GM23338 (cell line): ENCODE data around the gene OR2M5.

Experiments
- CREB1 ChIP-seq: fragments of 250-450 bp; sonication (Bioruptor Pico); IDR thresholded peaks from 2 replicates; pipeline ENCODE4 v1.5.0; 2020; ENCODE audit warnings: low read depth, mild to moderate bottlenecking, moderate library complexity
- EZH2 ChIP-seq: fragments of 200-600 bp; sonication (generic); IDR thresholded peaks from one replicate; pipeline ENCODE4 v1.8.0; 2017; ENCODE audit warnings: antibody characterized with exemption, mild to moderate bottlenecking, low read depth; ENCODE audit not compliant: unreplicated experiment
- EZH2phosphoT487 ChIP-seq: fragments of 200-600 bp; sonication (generic); IDR thresholded peaks from one replicate; pipeline ENCODE4 v1.8.1; 2018; ENCODE audit warnings: antibody characterized with exemption; ENCODE audit not compliant: unreplicated experiment
- JUNB ChIP-seq: IDR thresholded peaks from one replicate; pipeline ENCODE4 v1.6.1; 2016; ENCODE audit warnings: antibody characterized with exemption; ENCODE audit not compliant: unreplicated experiment
- NANOG ChIP-seq: IDR thresholded peaks from 2 replicates; pipeline ENCODE4 v1.6.1; 2016; ENCODE audit warnings: antibody characterized with exemption, borderline replicate concordance
- POLR2AphosphoS5 ChIP-seq: IDR thresholded peaks from 2 replicates; pipeline ENCODE4 v1.6.1; 2016; ENCODE audit warnings: antibody characterized with exemption, low read depth
- ZNF114 ChIP-seq: fragments of 250-450 bp; sonication (Bioruptor Pico); IDR thresholded peaks from 2 replicates; pipeline ENCODE4 v1.5.0; 2020; ENCODE audit warnings: mild to moderate bottlenecking, moderate library complexity
- ZNF331 ChIP-seq: fragments of 250-450 bp; sonication (Bioruptor Pico); IDR thresholded peaks from 2 replicates; pipeline ENCODE4 v1.5.0; 2020; ENCODE audit warnings: low read depth, mild to moderate bottlenecking, moderate library complexity
- TF ChIP-seq, protein P1 (sequence below), 2 experiments: fragments of 200-600 bp in 1 of 2; sonication (generic) in 1 of 2; conservative IDR thresholded peaks; 2 replicates each; pipeline versions ENCODE4 v1.5.1 to v1.6.1; 2016 to 2017; ENCODE audit warnings: antibody characterized with exemption in 2 of 2, low read depth in 2 of 2, mild to moderate bottlenecking in 2 of 2, moderate library complexity in 1 of 2
- TF ChIP-seq, protein P2 (sequence below): IDR thresholded peaks from one replicate; pipeline ENCODE4 v1.6.1; 2018; ENCODE audit warnings: antibody characterized with exemption; ENCODE audit not compliant: unreplicated experiment
- TF ChIP-seq, protein P3 (sequence below): fragments of 250-450 bp; sonication (Bioruptor Pico); IDR thresholded peaks from 2 replicates; pipeline ENCODE4 v1.5.0; 2020; ENCODE audit warnings: mild to moderate bottlenecking, moderate library complexity

DNA sequence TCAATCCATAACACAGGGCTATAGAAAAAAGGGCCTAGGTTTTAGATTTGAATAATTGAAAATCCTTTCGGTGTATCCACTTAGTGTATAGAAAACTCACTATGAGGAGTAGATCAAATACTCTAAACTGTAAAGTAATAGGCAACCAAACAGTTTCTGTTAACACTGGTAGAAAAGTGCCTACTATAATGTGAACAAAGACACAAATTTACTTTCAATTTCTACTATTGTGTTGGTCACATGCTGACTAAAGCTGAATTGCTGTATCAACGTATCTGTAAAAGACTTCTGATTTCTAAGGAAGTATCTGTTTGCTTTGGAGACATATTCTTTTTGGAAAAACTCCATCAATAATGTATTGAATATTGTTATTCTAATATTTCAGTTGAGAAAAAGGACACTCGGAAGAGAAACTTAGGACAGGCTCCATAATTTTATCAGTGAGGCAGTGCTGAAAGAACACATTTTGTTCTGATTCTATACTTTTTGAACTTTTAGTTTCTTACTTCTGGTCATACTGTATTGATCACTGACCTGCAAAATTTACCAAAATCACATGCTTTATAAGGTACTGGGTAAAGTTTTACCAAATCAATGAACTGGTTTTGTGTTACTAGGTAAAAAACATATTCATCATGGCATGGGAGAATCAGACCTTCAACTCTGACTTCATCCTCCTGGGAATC is at the start of gene OR2M5:
- TF ChIP-seq EZH2 (no peak), JUNB (no peak), POLR2AphosphoS5 (no peak), EZH2phosphoT487 (no peak), CREB1 (CRISPR knock-in tag) (no peak), ZNF114 (CRISPR knock-in tag) (no peak), ZNF331 (CRISPR knock-in tag) (no peak), NANOG (no peak)
- TF ChIP-seq, protein P1, sequence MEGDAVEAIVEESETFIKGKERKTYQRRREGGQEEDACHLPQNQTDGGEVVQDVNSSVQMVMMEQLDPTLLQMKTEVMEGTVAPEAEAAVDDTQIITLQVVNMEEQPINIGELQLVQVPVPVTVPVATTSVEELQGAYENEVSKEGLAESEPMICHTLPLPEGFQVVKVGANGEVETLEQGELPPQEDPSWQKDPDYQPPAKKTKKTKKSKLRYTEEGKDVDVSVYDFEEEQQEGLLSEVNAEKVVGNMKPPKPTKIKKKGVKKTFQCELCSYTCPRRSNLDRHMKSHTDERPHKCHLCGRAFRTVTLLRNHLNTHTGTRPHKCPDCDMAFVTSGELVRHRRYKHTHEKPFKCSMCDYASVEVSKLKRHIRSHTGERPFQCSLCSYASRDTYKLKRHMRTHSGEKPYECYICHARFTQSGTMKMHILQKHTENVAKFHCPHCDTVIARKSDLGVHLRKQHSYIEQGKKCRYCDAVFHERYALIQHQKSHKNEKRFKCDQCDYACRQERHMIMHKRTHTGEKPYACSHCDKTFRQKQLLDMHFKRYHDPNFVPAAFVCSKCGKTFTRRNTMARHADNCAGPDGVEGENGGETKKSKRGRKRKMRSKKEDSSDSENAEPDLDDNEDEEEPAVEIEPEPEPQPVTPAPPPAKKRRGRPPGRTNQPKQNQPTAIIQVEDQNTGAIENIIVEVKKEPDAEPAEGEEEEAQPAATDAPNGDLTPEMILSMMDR (conservative IDR thresholded peaks at IDR 0.05; ENCODE audit: low read depth in 2 of 2): no peak
- TF ChIP-seq, protein P2, sequence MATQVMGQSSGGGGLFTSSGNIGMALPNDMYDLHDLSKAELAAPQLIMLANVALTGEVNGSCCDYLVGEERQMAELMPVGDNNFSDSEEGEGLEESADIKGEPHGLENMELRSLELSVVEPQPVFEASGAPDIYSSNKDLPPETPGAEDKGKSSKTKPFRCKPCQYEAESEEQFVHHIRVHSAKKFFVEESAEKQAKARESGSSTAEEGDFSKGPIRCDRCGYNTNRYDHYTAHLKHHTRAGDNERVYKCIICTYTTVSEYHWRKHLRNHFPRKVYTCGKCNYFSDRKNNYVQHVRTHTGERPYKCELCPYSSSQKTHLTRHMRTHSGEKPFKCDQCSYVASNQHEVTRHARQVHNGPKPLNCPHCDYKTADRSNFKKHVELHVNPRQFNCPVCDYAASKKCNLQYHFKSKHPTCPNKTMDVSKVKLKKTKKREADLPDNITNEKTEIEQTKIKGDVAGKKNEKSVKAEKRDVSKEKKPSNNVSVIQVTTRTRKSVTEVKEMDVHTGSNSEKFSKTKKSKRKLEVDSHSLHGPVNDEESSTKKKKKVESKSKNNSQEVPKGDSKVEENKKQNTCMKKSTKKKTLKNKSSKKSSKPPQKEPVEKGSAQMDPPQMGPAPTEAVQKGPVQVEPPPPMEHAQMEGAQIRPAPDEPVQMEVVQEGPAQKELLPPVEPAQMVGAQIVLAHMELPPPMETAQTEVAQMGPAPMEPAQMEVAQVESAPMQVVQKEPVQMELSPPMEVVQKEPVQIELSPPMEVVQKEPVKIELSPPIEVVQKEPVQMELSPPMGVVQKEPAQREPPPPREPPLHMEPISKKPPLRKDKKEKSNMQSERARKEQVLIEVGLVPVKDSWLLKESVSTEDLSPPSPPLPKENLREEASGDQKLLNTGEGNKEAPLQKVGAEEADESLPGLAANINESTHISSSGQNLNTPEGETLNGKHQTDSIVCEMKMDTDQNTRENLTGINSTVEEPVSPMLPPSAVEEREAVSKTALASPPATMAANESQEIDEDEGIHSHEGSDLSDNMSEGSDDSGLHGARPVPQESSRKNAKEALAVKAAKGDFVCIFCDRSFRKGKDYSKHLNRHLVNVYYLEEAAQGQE: no peak
- TF ChIP-seq, protein P3, sequence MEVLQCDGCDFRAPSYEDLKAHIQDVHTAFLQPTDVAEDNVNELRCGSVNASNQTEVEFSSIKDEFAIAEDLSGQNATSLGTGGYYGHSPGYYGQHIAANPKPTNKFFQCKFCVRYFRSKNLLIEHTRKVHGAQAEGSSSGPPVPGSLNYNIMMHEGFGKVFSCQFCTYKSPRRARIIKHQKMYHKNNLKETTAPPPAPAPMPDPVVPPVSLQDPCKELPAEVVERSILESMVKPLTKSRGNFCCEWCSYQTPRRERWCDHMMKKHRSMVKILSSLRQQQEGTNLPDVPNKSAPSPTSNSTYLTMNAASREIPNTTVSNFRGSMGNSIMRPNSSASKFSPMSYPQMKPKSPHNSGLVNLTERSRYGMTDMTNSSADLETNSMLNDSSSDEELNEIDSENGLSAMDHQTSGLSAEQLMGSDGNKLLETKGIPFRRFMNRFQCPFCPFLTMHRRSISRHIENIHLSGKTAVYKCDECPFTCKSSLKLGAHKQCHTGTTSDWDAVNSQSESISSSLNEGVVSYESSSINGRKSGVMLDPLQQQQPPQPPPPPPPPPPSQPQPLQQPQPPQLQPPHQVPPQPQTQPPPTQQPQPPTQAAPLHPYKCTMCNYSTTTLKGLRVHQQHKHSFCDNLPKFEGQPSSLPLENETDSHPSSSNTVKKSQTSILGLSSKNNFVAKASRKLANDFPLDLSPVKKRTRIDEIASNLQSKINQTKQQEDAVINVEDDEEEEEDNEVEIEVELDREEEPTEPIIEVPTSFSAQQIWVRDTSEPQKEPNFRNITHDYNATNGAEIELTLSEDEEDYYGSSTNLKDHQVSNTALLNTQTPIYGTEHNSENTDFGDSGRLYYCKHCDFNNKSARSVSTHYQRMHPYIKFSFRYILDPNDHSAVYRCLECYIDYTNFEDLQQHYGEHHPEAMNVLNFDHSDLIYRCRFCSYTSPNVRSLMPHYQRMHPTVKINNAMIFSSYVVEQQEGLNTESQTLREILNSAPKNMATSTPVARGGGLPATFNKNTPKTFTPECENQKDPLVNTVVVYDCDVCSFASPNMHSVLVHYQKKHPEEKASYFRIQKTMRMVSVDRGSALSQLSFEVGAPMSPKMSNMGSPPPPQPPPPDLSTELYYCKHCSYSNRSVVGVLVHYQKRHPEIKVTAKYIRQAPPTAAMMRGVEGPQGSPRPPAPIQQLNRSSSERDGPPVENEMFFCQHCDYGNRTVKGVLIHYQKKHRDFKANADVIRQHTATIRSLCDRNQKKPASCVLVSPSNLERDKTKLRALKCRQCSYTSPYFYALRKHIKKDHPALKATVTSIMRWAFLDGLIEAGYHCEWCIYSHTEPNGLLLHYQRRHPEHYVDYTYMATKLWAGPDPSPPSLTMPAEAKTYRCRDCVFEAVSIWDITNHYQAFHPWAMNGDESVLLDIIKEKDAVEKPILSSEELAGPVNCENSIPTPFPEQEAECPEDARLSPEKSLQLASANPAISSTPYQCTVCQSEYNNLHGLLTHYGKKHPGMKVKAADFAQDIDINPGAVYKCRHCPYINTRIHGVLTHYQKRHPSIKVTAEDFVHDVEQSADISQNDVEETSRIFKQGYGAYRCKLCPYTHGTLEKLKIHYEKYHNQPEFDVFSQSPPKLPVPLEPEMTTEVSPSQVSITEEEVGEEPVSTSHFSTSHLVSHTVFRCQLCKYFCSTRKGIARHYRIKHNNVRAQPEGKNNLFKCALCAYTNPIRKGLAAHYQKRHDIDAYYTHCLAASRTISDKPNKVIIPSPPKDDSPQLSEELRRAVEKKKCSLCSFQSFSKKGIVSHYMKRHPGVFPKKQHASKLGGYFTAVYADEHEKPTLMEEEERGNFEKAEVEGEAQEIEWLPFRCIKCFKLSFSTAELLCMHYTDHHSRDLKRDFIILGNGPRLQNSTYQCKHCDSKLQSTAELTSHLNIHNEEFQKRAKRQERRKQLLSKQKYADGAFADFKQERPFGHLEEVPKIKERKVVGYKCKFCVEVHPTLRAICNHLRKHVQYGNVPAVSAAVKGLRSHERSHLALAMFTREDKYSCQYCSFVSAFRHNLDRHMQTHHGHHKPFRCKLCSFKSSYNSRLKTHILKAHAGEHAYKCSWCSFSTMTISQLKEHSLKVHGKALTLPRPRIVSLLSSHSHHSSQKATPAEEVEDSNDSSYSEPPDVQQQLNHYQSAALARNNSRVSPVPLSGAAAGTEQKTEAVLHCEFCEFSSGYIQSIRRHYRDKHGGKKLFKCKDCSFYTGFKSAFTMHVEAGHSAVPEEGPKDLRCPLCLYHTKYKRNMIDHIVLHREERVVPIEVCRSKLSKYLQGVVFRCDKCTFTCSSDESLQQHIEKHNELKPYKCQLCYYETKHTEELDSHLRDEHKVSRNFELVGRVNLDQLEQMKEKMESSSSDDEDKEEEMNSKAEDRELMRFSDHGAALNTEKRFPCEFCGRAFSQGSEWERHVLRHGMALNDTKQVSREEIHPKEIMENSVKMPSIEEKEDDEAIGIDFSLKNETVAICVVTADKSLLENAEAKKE (CRISPR knock-in tag): no peak
